Skeletal muscle tissue (tissue), 4 donors: ENCODE data around the gene TEX14. TPM values are rescaled to one million over a fixed set of nuclear protein-coding genes. Genes with fewer than 3 reads are reported as not detected.

Experiments used
- H3K27ac ChIP-seq: one replicate; pipeline ENCODE4 v1.7.0; 2013; ENCODE audit warnings: mild to moderate bottlenecking, low read depth, low read length, inconsistent platforms
- H3K27me3 ChIP-seq, 3 donors: one replicate each; pipeline ENCODE4 v1.7.0; 2013; ENCODE audit warnings: low read length in 3 of 3; ENCODE audit not compliant: control insufficient read depth in 3 of 3, insufficient read depth in 3 of 3
- H3K36me3 ChIP-seq, 3 donors: one replicate each; pipeline ENCODE4 v1.7.0; 2013; ENCODE audit warnings: low read length in 3 of 3; ENCODE audit not compliant: control insufficient read depth in 3 of 3, insufficient read depth in 3 of 3
- H3K4me1 ChIP-seq, 3 donors: one replicate each; pipeline ENCODE4 v1.7.0; 2013; ENCODE audit warnings: low read length in 3 of 3, mild to moderate bottlenecking in 3 of 3; ENCODE audit not compliant: control insufficient read depth in 3 of 3, insufficient read depth in 3 of 3
- H3K4me3 ChIP-seq, 3 donors: one replicate each; pipeline ENCODE4 v1.7.0; 2013; ENCODE audit warnings: low read length in 3 of 3
- H3K9ac ChIP-seq, 3 donors: one replicate each; pipeline ENCODE4 v1.7.0; 2013; ENCODE audit warnings: low read length in 3 of 3, mild to moderate bottlenecking in 3 of 3, moderate library complexity in 2 of 3, low read depth in 1 of 3
- H3K9me3 ChIP-seq, 3 donors: one replicate each; pipeline ENCODE4 v1.7.0; 2013; ENCODE audit warnings: low read length in 3 of 3; ENCODE audit not compliant: control insufficient read depth in 3 of 3
- total RNA-seq: library from RNA; depleted of rRNA; stranded (reverse); fragments of >200 nt; gene quantifications from one replicate; pipeline ENCODE4 v1.2.3, GENCODE V29; 2014
- donor health status: Osteomylitis.

The TEX14 gene
- total RNA-seq, 1 donor from 2014 or later: under 0.01 TPM

- H3K9me3 ChIP-seq: no peaks in the 10 kb centered on the region
- peak overlapping the region; percentile 71 to 93 (median 78) for H3K9ac ChIP-seq
- H3K36me3 ChIP-seq: no peaks in the 10 kb centered on the region
- no peaks in the 10 kb centered on the region for H3K27me3 ChIP-seq
- H3K27ac ChIP-seq: peak overlapping the region; percentile 81
- H3K4me1 ChIP-seq: peaks cover 0 to 6% (median 0%) of the 10 kb centered on the region in 3 donors
- peak overlapping the region; percentile 63 to 86 (median 74) for H3K4me3 ChIP-seq
These were observed 59.2 kb downstream of the TEX14 start for GRCh38 chr17:58632324-58633314.

- Histone ChIP-seq H3K9me3 (no peaks in the 10 kb centered on the region), H3K9ac (peak overlapping the region; percentile 71 to 93 (median 78)), H3K27ac (peak overlapping the region; percentile 81), H3K4me1 (peaks cover 0 to 6% (median 0%) of the 10 kb centered on the region in 3 donors), H3K27me3 (no peaks in the 10 kb centered on the region), H3K4me3 (peak overlapping the region; percentile 63 to 86 (median 74)), H3K36me3 (no peaks in the 10 kb centered on the region)
These were observed 60.1 kb downstream of the TEX14 start for GRCh38 chr17:58631523-58632323.

GRCh38 chr17:58630883-58631522, 60.8 kb downstream of the TEX14 start:
- H3K4me3 ChIP-seq: peak overlapping the region; percentile 63 to 86 (median 74)
- H3K9me3 ChIP-seq: no peaks in the 10 kb centered on the region
- no peaks in the 10 kb centered on the region for H3K27me3 ChIP-seq
- peaks cover 0 to 6% (median 0%) of the 10 kb centered on the region in 3 donors for H3K4me1 ChIP-seq
- H3K27ac ChIP-seq: peak overlapping the region; percentile 81
- H3K36me3 ChIP-seq: no peaks in the 10 kb centered on the region
- peak overlapping the region; percentile 71 to 93 (median 78) for H3K9ac ChIP-seq

GRCh38 chr17:58626905-58627304, 64.9 kb downstream of the TEX14 start:
- Histone ChIP-seq H3K27me3 (no peaks in the 10 kb centered on the region), H3K4me3 (no peak overlapping the region), H3K36me3 (no peaks in the 10 kb centered on the region), H3K4me1 (peaks cover 0 to 3% (median 0%) of the 10 kb centered on the region in 3 donors), H3K9ac (no peak overlapping the region), H3K9me3 (no peaks in the 10 kb centered on the region), H3K27ac (no peak overlapping the region)

GRCh38 chr17:58624751-58625150, 67.1 kb downstream of the TEX14 start:
- no peak overlapping the region for H3K4me3 ChIP-seq
- no peaks in the 10 kb centered on the region for H3K36me3 ChIP-seq

GRCh38 chr17:58621174-58621573, 70.7 kb downstream of the TEX14 start:
- H3K36me3 ChIP-seq: no peaks in the 10 kb centered on the region
- H3K9ac ChIP-seq: no peak overlapping the region
- H3K9me3 ChIP-seq: no peaks in the 10 kb centered on the region
- no peak overlapping the region for H3K27ac ChIP-seq
- H3K27me3 ChIP-seq: no peaks in the 10 kb centered on the region
- no peaks in the 10 kb centered on the region for H3K4me1 ChIP-seq
- no peak overlapping the region for H3K4me3 ChIP-seq

More at GRCh38 chr17:58624751-58625150, 67.1 kb downstream of the TEX14 start:
- Histone ChIP-seq H3K27me3 (no peaks in the 10 kb centered on the region), H3K4me1 (no peaks in the 10 kb centered on the region), H3K9me3 (no peaks in the 10 kb centered on the region), H3K9ac (no peak overlapping the region), H3K27ac (no peak overlapping the region)

GRCh38 chr17:58618336-58618735, 73.5 kb downstream of the TEX14 start:
- Histone ChIP-seq H3K36me3 (no peaks in the 10 kb centered on the region), H3K9me3 (no peaks in the 10 kb centered on the region), H3K4me1 (no peaks in the 10 kb centered on the region), H3K27me3 (no peaks in the 10 kb centered on the region), H3K27ac (no peak overlapping the region), H3K4me3 (no peak overlapping the region), H3K9ac (no peak overlapping the region)

- Histone ChIP-seq H3K27me3 (no peaks in the 10 kb centered on the region), H3K27ac (no peak overlapping the region), H3K4me1 (no peaks in the 10 kb centered on the region), H3K9ac (no peak overlapping the region), H3K36me3 (no peaks in the 10 kb centered on the region), H3K9me3 (no peaks in the 10 kb centered on the region), H3K4me3 (no peak overlapping the region)
These were observed 74.3 kb downstream of the TEX14 start for GRCh38 chr17:58617563-58617962.

- H3K36me3 ChIP-seq: no peaks in the 10 kb centered on the region
- no peaks in the 10 kb centered on the region for H3K27me3 ChIP-seq
- no peak overlapping the region for H3K27ac ChIP-seq
- H3K4me1 ChIP-seq: no peaks in the 10 kb centered on the region
- H3K9me3 ChIP-seq: no peaks in the 10 kb centered on the region
- H3K9ac ChIP-seq: no peak overlapping the region
- H3K4me3 ChIP-seq: no peak overlapping the region
These were observed 75.8 kb downstream of the TEX14 start for GRCh38 chr17:58615768-58616659.
